K562 (cell line): ENCODE data around the gene GMEB2. TPM values are rescaled to one million over a fixed set of nuclear protein-coding genes. Genes with fewer than 3 reads are reported as not detected.
A peak's percentile ranks its signal among the peaks of the same experiment; 100 is the strongest.

Experiments
- ATAC-seq: fragments of 200-7000 bp; cut with Tn5 transposase; 3 replicates; pipeline ENCODE4 v1.9.1; 2020; ENCODE audit warnings: moderate library complexity
- BruUV-seq: library from RNA; stranded (reverse); fragments of 400-500 nt; replicated peaks from 2 replicates; lab custom pipeline; 2021; lab: Mats Ljungman, UMichigan
- CTCF ChIA-PET: fragments of 300-600 bp; formaldehyde crosslinking; extraction: SDS; loops from one replicate; lab custom pipeline; 2021; ENCODE audit warnings: low intra/inter-chr PET ratio; lab: Yijun Ruan, JAX
- POLR2A ChIA-PET: fragments of 300-600, 350-650 bp; sonication (Branson Sonifier 250); formaldehyde crosslinking; extraction: SDS; loops from one replicate; lab custom pipeline; 2021; ENCODE audit warnings: antibody characterized with exemption, inconsistent platforms; lab: Yijun Ruan, JAX
- DNase-seq, 4 experiments: peaks; one replicate each; pipeline versions ENCODE4 v3.0.0 to v3.0.0-alpha.2; 2011 to 2018; ENCODE audit warnings: low spot score in 3 of 4, mixed read lengths in 3 of 4; ENCODE audit errors: extremely low read depth in 1 of 4
- FAIRE-seq: peaks from 2 replicates; lab custom pipeline; 2011; peaks lifted over from hg19 to GRCh38; lab: Jason Lieb, UNC
- H2AFZ ChIP-seq: 2 replicates; pipeline ENCODE4 v1.6.0; 2011; ENCODE audit warnings: low read depth, low read length, control low read depth, inconsistent platforms
- H3K27ac ChIP-seq: fragments of 200-600 bp; 3 replicates; pipeline ENCODE4 v1.8.0; 2011; ENCODE audit warnings: low read depth, mild to moderate bottlenecking, control low read depth, inconsistent platforms, low read length, moderate library complexity, mixed read lengths; ENCODE audit errors: extremely low read depth
- H3K27me3 ChIP-seq, 2 experiments: fragments of 300-600 bp in 1 of 2; 2 replicates in 1 of 2; 3 replicates in 1 of 2; pipeline versions ENCODE4 v1.6.0 to v1.8.0; 2011; ENCODE audit warnings: inconsistent platforms in 2 of 2, low read length in 2 of 2, mild to moderate bottlenecking in 1 of 2, mixed read lengths in 1 of 2, moderate library complexity in 1 of 2; ENCODE audit not compliant: control insufficient read depth in 2 of 2, insufficient read depth in 2 of 2
- H3K36me3 ChIP-seq: fragments of 300-600 bp; 3 replicates; pipeline ENCODE4 v1.8.0; 2011; ENCODE audit warnings: mild to moderate bottlenecking, low read length, inconsistent platforms; ENCODE audit not compliant: control insufficient read depth, insufficient read depth
- H3K4me1 ChIP-seq, 2 experiments: fragments of 200-600 bp in 1 of 2; replicated peaks in 1 of 2; 2 replicates in 1 of 2; 3 replicates in 1 of 2; pipeline versions ENCODE4 v1.5.1 to v1.8.0; 2011; ENCODE audit warnings: inconsistent platforms in 2 of 2, low read length in 2 of 2, mild to moderate bottlenecking in 1 of 2, mixed read lengths in 1 of 2, moderate library complexity in 1 of 2; ENCODE audit not compliant: control insufficient read depth in 2 of 2, insufficient read depth in 2 of 2
- H3K4me2 ChIP-seq: 2 replicates; pipeline ENCODE4 v1.6.1; 2011; ENCODE audit warnings: low read length, control low read depth, inconsistent platforms, mixed read lengths; ENCODE audit not compliant: insufficient read depth
- H3K4me3 ChIP-seq: fragments of 200-600 bp; sonication (generic), shearing (Covaris generic); 2 replicates; pipeline ENCODE4 v1.5.1; 2016; ENCODE audit warnings: control low read depth, inconsistent platforms
- H3K79me2 ChIP-seq: fragments of 200-600 bp; 3 replicates; pipeline ENCODE4 v1.8.0; 2011; ENCODE audit warnings: low read length, inconsistent platforms; ENCODE audit not compliant: control insufficient read depth, insufficient read depth
- H3K9ac ChIP-seq, 2 experiments: 2 replicates each; pipeline versions ENCODE4 v1.6.0 to v1.6.1; 2011; ENCODE audit warnings: low read depth in 2 of 2, low read length in 2 of 2, control low read depth in 1 of 2, inconsistent platforms in 1 of 2, mild to moderate bottlenecking in 1 of 2, mixed read lengths in 1 of 2; ENCODE audit not compliant: insufficient read depth in 1 of 2
- H3K9me1 ChIP-seq: one replicate; pipeline ENCODE4 v1.6.0; 2011; ENCODE audit warnings: inconsistent platforms, mild to moderate bottlenecking, low read length, moderate library complexity; ENCODE audit not compliant: control insufficient read depth, insufficient read depth
- H3K9me3 ChIP-seq: replicated peaks from 2 replicates; pipeline ENCODE4 v1.5.1; 2011; ENCODE audit warnings: low read depth, low read length, inconsistent platforms; ENCODE audit not compliant: control insufficient read depth, insufficient read depth
- H4K20me1 ChIP-seq: replicated peaks from 2 replicates; pipeline ENCODE4 v1.6.1; 2011; ENCODE audit warnings: low read length, inconsistent platforms, mixed read lengths; ENCODE audit not compliant: control insufficient read depth, insufficient read depth
- BACH1 ChIP-seq: fragments of 200-800 bp; sonication (Bioruptor generic); IDR thresholded peaks from 2 replicates; pipeline ENCODE4 v1.6.1; 2016; ENCODE audit warnings: missing genetic modification characterization, missing compliant biosample characterization
- EZH2 ChIP-seq: IDR thresholded peaks from 2 replicates; pipeline ENCODE4 v1.6.1; 2012; ENCODE audit warnings: low read depth, mild to moderate bottlenecking, inconsistent platforms, low read length, borderline replicate concordance
- ZFP30 ChIP-seq: fragments of 250-450 bp; sonication (Bioruptor Pico); IDR thresholded peaks from 2 replicates; pipeline ENCODE4 v1.8.0; 2022; ENCODE audit warnings: moderate library complexity, mild to moderate bottlenecking, inconsistent platforms, borderline replicate concordance
- ZNF274 ChIP-seq: IDR thresholded peaks from 2 replicates; pipeline ENCODE4 v1.6.1; 2011; ENCODE audit warnings: low read depth, mild to moderate bottlenecking, low read length, moderate library complexity, borderline replicate concordance
- ZNF551 ChIP-seq: fragments of 250-450 bp; sonication (Bioruptor Pico); IDR thresholded peaks from 2 replicates; pipeline ENCODE4 v1.5.0; 2021; ENCODE audit warnings: mild to moderate bottlenecking, moderate library complexity
- ZNF561 ChIP-seq: fragments of 450-650 bp; formaldehyde crosslinking; conservative IDR thresholded peaks from 2 replicates; pipeline ENCODE4 v1.4.0; 2020; ENCODE audit warnings: mild to moderate bottlenecking, moderate library complexity
- WGBS: fragments of 100-300 bp; shearing (Covaris generic); methylation state at CpG from one replicate; pipeline ENCODE4 v1.1.6; 2016; ENCODE audit warnings: low coverage, mixed read lengths; ENCODE audit not compliant: insufficient coverage; ENCODE audit errors: missing lambda C conversion rate; 5-methylcytosine and 5-hydroxymethylcytosine counted together
- in situ Hi-C: fragments of 300-500 bp; cut with MboI; formaldehyde crosslinking; loops from 4 replicates; pipeline ENCODE4 v1.15.0; 2018; ENCODE audit warnings: inconsistent platforms, mixed read lengths
- intact Hi-C: fragments of 100-400 bp; cut with micrococcal nuclease; formaldehyde crosslinking; loops from 2 replicates; pipeline ENCODE4 v1.14.2; 2022
- polyA plus RNA-seq, 8 experiments: library from polyadenylated mRNA; depleted of rRNA in 4 of 8; stranded (reverse) in 5 of 8; unstranded in 3 of 8; fragments of >200 nt; fragmentation: Nextera tagmentation in 2 of 8; fragmentation: Illumina TruSeq in 1 of 8; extraction: Ambion mirVana in 2 of 8; extraction: Trizol in 1 of 8; gene quantifications; 2 replicates each; pipeline versions ENCODE4 v1.2.1 to v1.2.3, GENCODE V29; 2011 to 2014; ENCODE audit warnings: inconsistent platforms in 1 of 8, missing spikeins in 1 of 8
- total RNA-seq, 7 experiments: library from RNA; depleted of rRNA in 6 of 7; stranded (reverse); fragments of >200 nt in 6 of 7; fragmentation: Illumina TruSeq in 2 of 7; extraction: Trizol in 2 of 7; gene quantifications; 2 replicates each; pipeline versions ENCODE4 v1.2.1 to v1.2.3, GENCODE V29; 2011 to 2021; ENCODE audit warnings: low replicate concordance in 1 of 7

Gene GMEB2
- total and polyA plus RNA-seq, 9 of the 15 experiments (the other 6 are each of a cell fraction or from before 2014, with no cell fraction given), result 0.03 to 13.9 (median 6.3) TPM

- FAIRE-seq, result no peak
- H3K79me2 ChIP-seq, result no peaks in the 10 kb centered on the region
- intact Hi-C loops, result no loop called here
- TF ChIP-seq ZFP30 (CRISPR knock-in tag), result no peak
- TF ChIP-seq ZNF561 (CRISPR knock-in tag), result no peak
- TF ChIP-seq BACH1 (tag), result no peak
- TF ChIP-seq ZNF551 (CRISPR knock-in tag), result no peak
- TF ChIP-seq ZNF274, result no peak
- no peak for TF ChIP-seq EZH2
- TF ChIP-seq, all 486 proteins: peak for 0
- ATAC-seq, result no peak
- H3K4me3 ChIP-seq, result no peak overlapping the region
- H3K9ac ChIP-seq, result 0 out of 4 replicates have a peak overlapping the region, but pooled peaks of 1 of the 2 experiments have one; percentile 16
- WGBS, result 9% methylated on average over 6 of the region's 6 CpGs
- H3K27me3 ChIP-seq, result peaks cover 0 to 42% of the 10 kb centered on the region in 2 experiments; a peak in 4 of 5 replicates
- H3K27ac ChIP-seq, result no peak overlapping the region
- in situ Hi-C loops, result no loop called here
- H2AFZ ChIP-seq, result no peak overlapping the region
- CTCF ChIA-PET, result no interaction called here
- H3K9me1 ChIP-seq, result no peaks in the 10 kb centered on the region
- no peaks in the 10 kb centered on the region for H4K20me1 ChIP-seq
- DNase-seq, result no peak
- no TSS peak for BruUV-seq
- no peaks in the 10 kb centered on the region for H3K36me3 ChIP-seq
- H3K4me1 ChIP-seq, result peaks cover 0 to 80% of the 10 kb centered on the region in 2 experiments; a peak in 3 of 5 replicates
- H3K4me2 ChIP-seq, result no peak overlapping the region
- H3K9me3 ChIP-seq, result no peaks in the 10 kb centered on the region
- POLR2A ChIA-PET, result interaction anchor here (0.9 to 1.4 kb wide), 3 partner anchors 9 to 123 kb away, joined by 3 read pairs; no protein-coding TSS in a partner anchor
Observed at GRCh38 chr20:63545814-63546213, 81.1 kb downstream of the GMEB2 start.
